K562 (cell line): ENCODE results near the gene CARMIL3. TPM values are rescaled to one million over a fixed set of nuclear protein-coding genes. Genes with fewer than 3 reads are reported as not detected.

Source experiments
- AFF4 ChIP-seq: sonication (generic); formaldehyde crosslinking; IDR thresholded peaks from 2 replicates; pipeline ENCODE4 v1.8.0; 2023; ENCODE audit warnings: mild to moderate bottlenecking, missing genetic modification reagents
- ATF7 ChIP-seq: fragments of 450-650 bp; IDR thresholded peaks from 2 replicates; pipeline ENCODE4 v1.7.1; 2014; ENCODE audit warnings: mild to moderate bottlenecking, moderate library complexity
- FUS ChIP-seq: fragments of 200-400 bp; formaldehyde crosslinking; optimal IDR thresholded peaks from 2 replicates; pipeline ENCODE3; 2017; ENCODE audit warnings: low read depth, low read length
- NCOA1 ChIP-seq: fragments of 450-650 bp; IDR thresholded peaks from 2 replicates; pipeline ENCODE4 v1.6.1; 2016; ENCODE audit warnings: low read depth
- NFIC ChIP-seq: fragments of 450-650 bp; IDR thresholded peaks from 2 replicates; pipeline ENCODE4 v1.6.1; 2017; ENCODE audit warnings: mild to moderate bottlenecking, inconsistent platforms
- NONO ChIP-seq, 2 experiments: fragments of 200-400 bp in 1 of 2; fragments of 450-650 bp in 1 of 2; formaldehyde crosslinking in 1 of 2; IDR thresholded peaks; 2 replicates each; pipeline ENCODE4 v1.6.1; 2017; ENCODE audit warnings: low read depth in 2 of 2, mild to moderate bottlenecking in 2 of 2, moderate library complexity in 2 of 2, low read length in 1 of 2
- NR2F6 ChIP-seq: fragments of 450-650 bp; formaldehyde crosslinking; IDR thresholded peaks from 2 replicates; pipeline ENCODE4 v1.4.0; 2020; ENCODE audit warnings: mild to moderate bottlenecking
- RERE ChIP-seq: sonication (generic); formaldehyde crosslinking; IDR thresholded peaks from 2 replicates; pipeline ENCODE4 v1.8.0; 2023; ENCODE audit warnings: missing genetic modification reagents, mild to moderate bottlenecking, borderline replicate concordance
- SMAD4 ChIP-seq: fragments of 250-450 bp; sonication (Bioruptor Pico); conservative IDR thresholded peaks from 2 replicates; pipeline ENCODE4 v1.8.0; 2021; ENCODE audit warnings: inconsistent platforms, mild to moderate bottlenecking, moderate library complexity
- SP1 ChIP-seq: sonication (generic); formaldehyde crosslinking; IDR thresholded peaks from 2 replicates; pipeline ENCODE4 v1.8.1; 2022; ENCODE audit warnings: mild to moderate bottlenecking, missing genetic modification reagents
- TCF3 ChIP-seq: sonication (generic); formaldehyde crosslinking; IDR thresholded peaks from 2 replicates; pipeline ENCODE4 v1.4.0; 2020; ENCODE audit warnings: mild to moderate bottlenecking, missing genetic modification reagents
- ZFP91 ChIP-seq: sonication (generic); formaldehyde crosslinking; IDR thresholded peaks from 2 replicates; pipeline ENCODE4 v1.8.0; 2022; ENCODE audit warnings: mild to moderate bottlenecking, missing genetic modification reagents
- ZNF239 ChIP-seq: fragments of 250-450 bp; sonication (Bioruptor Pico); IDR thresholded peaks from 2 replicates; pipeline ENCODE4 v1.4.0; 2020; ENCODE audit warnings: mild to moderate bottlenecking
- ZNF507 ChIP-seq: conservative IDR thresholded peaks from 2 replicates; pipeline ENCODE4 v1.6.1; 2017; ENCODE audit warnings: missing genetic modification characterization, missing compliant biosample characterization
- ZNF584 ChIP-seq: fragments of 200-800 bp; sonication (Bioruptor generic); IDR thresholded peaks from 2 replicates; pipeline ENCODE4 v1.6.1; 2016; ENCODE audit warnings: low read depth, mild to moderate bottlenecking, missing genetic modification characterization, missing compliant biosample characterization
- polyA plus RNA-seq, 8 experiments: library from polyadenylated mRNA; depleted of rRNA in 4 of 8; stranded (reverse) in 5 of 8; unstranded in 3 of 8; fragments of >200 nt; fragmentation: Nextera tagmentation in 2 of 8; fragmentation: Illumina TruSeq in 1 of 8; extraction: Ambion mirVana in 2 of 8; extraction: Trizol in 1 of 8; gene quantifications; 2 replicates each; pipeline versions ENCODE4 v1.2.1 to v1.2.3, GENCODE V29; 2011 to 2014; ENCODE audit warnings: inconsistent platforms in 1 of 8, missing spikeins in 1 of 8
- total RNA-seq, 7 experiments: library from RNA; depleted of rRNA in 6 of 7; stranded (reverse); fragments of >200 nt in 6 of 7; fragmentation: Illumina TruSeq in 2 of 7; extraction: Trizol in 2 of 7; gene quantifications; 2 replicates each; pipeline versions ENCODE4 v1.2.1 to v1.2.3, GENCODE V29; 2011 to 2021; ENCODE audit warnings: low replicate concordance in 1 of 7

Gene CARMIL3
- total and polyA plus RNA-seq, 9 of the 15 experiments (the other 6 are each of a cell fraction or from before 2014, with no cell fraction given): 0.01 to 0.11 (median 0.05) TPM; not detected in 5

- no peak for TF ChIP-seq ZNF584 (CRISPR knock-in tag)
- peak; percentile 9; the same call in 1 of the 2 replicates for TF ChIP-seq SP1 (CRISPR knock-in tag)
- no peak for TF ChIP-seq AFF4
- TF ChIP-seq NFIC: 0 out of 2 replicates have a peak, but pooled peaks have one; percentile 10
- no peak for TF ChIP-seq RERE
- no peak for TF ChIP-seq ZFP91 (CRISPR knock-in tag)
- TF ChIP-seq FUS: no peak
- TF ChIP-seq NCOA1: no peak
- TF ChIP-seq NR2F6: no peak
- no peak for TF ChIP-seq TCF3
- TF ChIP-seq ZNF507: no peak
- peak in 1 of 2 experiments; percentile 39; a peak in 1 of 4 replicates for TF ChIP-seq NONO (IDR thresholded peaks at IDR 0.05; ENCODE audit: low read depth in 2 of 2, low read length in 1 of 2)
- peak; percentile 32; the same call in 1 of the 2 replicates for TF ChIP-seq ATF7
- TF ChIP-seq ZNF239 (CRISPR knock-in tag): no peak
- TF ChIP-seq SMAD4 (CRISPR knock-in tag): peak; percentile 4; the same call in 1 of the 2 replicates
Observed at GRCh38 chr14:24080888-24081738, 29.3 kb downstream of the CARMIL3 start (continued).
